Ascending aorta (tissue), 2 donors: ENCODE measurements around the gene FYN. TPM values are rescaled to one million over a fixed set of nuclear protein-coding genes. Genes with fewer than 3 reads are reported as not detected.
A peak's percentile ranks its signal among the peaks of the same experiment; 100 is the strongest.

ENCODE experiments used
- DNase-seq, 2 donors: peaks; one replicate each; pipeline ENCODE4 v3.0.0-alpha.2; 2019; ENCODE audit warnings: low spot score in 2 of 2
- H3K27ac ChIP-seq, 2 donors: fragments of 200-600 bp; sonication (generic); one replicate each; pipeline ENCODE4 v1.5.1; 2016 to 2017; ENCODE audit warnings: mild to moderate bottlenecking in 1 of 2
- H3K27me3 ChIP-seq: fragments of 200-600 bp; sonication (generic); one replicate; pipeline ENCODE4 v1.5.1; 2017
- H3K36me3 ChIP-seq, 2 donors: fragments of 200-600 bp; sonication (generic); one replicate each; pipeline ENCODE4 v1.5.1; 2016
- H3K4me1 ChIP-seq, 2 donors: fragments of 200-600 bp; sonication (generic); one replicate each; pipeline ENCODE4 v1.5.1; 2016 to 2017; ENCODE audit warnings: mild to moderate bottlenecking in 1 of 2
- H3K4me3 ChIP-seq, 2 donors: fragments of 200-600 bp; sonication (generic); one replicate each; pipeline ENCODE4 v1.5.1; 2016 to 2017; ENCODE audit warnings: mild to moderate bottlenecking in 1 of 2
- H3K9me3 ChIP-seq, 2 donors: fragments of 200-600 bp; sonication (generic); one replicate each; pipeline ENCODE4 v1.5.1; 2016
- CTCF ChIP-seq, 3 experiments: fragments of 200-600 bp in 2 of 3; fragments of 450-650 bp in 1 of 3; sonication (generic) in 2 of 3; IDR thresholded peaks; one replicate each; pipeline ENCODE4 v1.5.1; 2016 to 2019; ENCODE audit warnings: antibody characterized with exemption in 3 of 3, mild to moderate bottlenecking in 1 of 3, moderate library complexity in 1 of 3
- intact Hi-C: fragments of 100-400 bp; cut with DNase I; formaldehyde crosslinking; loops from one replicate; pipeline ENCODE4 v1.15.1; 2023
- total RNA-seq: library from RNA; depleted of rRNA; stranded (reverse); fragments of >200 nt; gene quantifications from one replicate; pipeline ENCODE4 v1.1.0, GENCODE V29; 2016

FYN gene
- total RNA-seq, 1 donor from 2014 or later = 141 TPM

GRCh38 chr6:111737065-111737521 is 136.2 kb downstream of the FYN start:
- Histone ChIP-seq H3K4me1 (no peaks in the 10 kb centered on the region), H3K27me3 (no peaks in the 10 kb centered on the region), H3K36me3 (peaks cover 0 to 4% of the 10 kb centered on the region in 2 donors), H3K9me3 (peaks cover 6 to 9% of the 10 kb centered on the region in 2 donors), H3K27ac (no peak overlapping the region), H3K4me3 (no peak overlapping the region)
- no peak for DNase-seq
- intact Hi-C loops = no loop called here
- no peak for TF ChIP-seq CTCF (IDR thresholded peaks at IDR 0.05)

DNA sequence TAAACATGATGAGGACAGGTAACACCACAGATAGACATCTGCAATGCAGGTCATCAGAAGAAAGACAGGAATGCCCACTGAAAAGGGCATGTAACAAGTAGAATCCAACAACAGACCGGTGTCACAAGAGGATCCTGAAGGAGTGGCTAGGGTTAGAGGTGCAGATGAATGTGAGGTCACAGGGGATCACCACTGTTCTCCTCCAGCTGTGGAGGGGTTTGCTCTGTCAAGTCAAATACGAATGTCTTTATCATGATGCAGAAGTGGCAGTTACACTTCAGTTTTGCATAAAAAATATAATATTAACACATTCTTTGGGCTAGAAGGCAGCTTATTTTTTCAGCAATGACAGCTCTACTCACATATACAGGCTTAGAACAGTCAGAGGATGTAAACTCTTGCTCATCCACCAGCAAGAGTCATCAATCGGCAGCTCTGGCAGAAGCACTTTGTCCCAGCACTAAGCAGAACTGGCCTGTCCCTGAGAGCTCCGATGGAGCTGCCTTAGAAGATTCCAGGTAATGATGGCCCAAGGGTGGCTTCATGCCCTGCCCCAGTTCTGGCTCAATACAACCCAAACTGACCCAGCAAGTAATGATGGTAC is 137.1 kb downstream of the FYN start:
- intact Hi-C loops = no loop called here

GRCh38 chr6:111734068-111735061 is 138.9 kb downstream of the FYN start:
- intact Hi-C loops = no loop called here
- no peak for DNase-seq
- Histone ChIP-seq H3K27ac (no peak overlapping the region), H3K4me3 (no peak overlapping the region), H3K27me3 (no peaks in the 10 kb centered on the region), H3K36me3 (peaks cover 0 to 4% of the 10 kb centered on the region in 2 donors), H3K9me3 (peaks cover 6 to 9% of the 10 kb centered on the region in 2 donors), H3K4me1 (no peaks in the 10 kb centered on the region)
- no peak for TF ChIP-seq CTCF (IDR thresholded peaks at IDR 0.05)

More for the DNA sequence above, 137.1 kb downstream of the FYN start:
- TF ChIP-seq CTCF (IDR thresholded peaks at IDR 0.05) = no peak
- no peaks in the 10 kb centered on the region for H3K27me3 ChIP-seq
- peaks cover 0 to 4% of the 10 kb centered on the region in 2 donors for H3K36me3 ChIP-seq
- no peak overlapping the region for H3K27ac ChIP-seq
- H3K4me3 ChIP-seq = no peak overlapping the region
- peaks cover 6 to 9% of the 10 kb centered on the region in 2 donors for H3K9me3 ChIP-seq
- no peaks in the 10 kb centered on the region for H3K4me1 ChIP-seq
- DNase-seq = no peak

DNA sequence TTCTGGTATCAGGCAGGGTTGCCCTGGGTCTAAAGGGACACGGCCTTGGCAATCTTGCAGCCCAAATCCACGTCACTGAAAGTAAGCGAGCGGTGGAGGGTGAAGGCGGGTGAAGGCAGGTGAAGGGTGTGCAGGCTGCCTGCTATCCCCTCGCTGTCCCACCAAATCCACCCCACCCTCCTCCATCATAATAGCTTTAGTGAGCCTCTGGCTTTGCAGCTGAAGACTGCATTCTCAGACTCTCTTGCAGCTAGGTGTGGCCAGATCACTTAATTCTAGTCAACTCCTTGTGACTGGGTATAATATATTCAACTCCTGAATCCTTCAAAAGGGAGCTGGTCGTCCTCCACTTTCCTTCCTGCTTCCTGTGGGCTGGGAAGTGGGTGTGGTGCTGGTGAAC is 140.9 kb downstream of the FYN start:
- Histone ChIP-seq H3K4me3 (no peak overlapping the region), H3K9me3 (peaks cover 6 to 9% of the 10 kb centered on the region in 2 donors), H3K36me3 (peaks cover 0 to 4% of the 10 kb centered on the region in 2 donors), H3K4me1 (no peaks in the 10 kb centered on the region), H3K27me3 (no peaks in the 10 kb centered on the region), H3K27ac (no peak overlapping the region)
- intact Hi-C loops = no loop called here
- TF ChIP-seq CTCF (IDR thresholded peaks at IDR 0.05) = no peak
- no peak for DNase-seq

DNA sequence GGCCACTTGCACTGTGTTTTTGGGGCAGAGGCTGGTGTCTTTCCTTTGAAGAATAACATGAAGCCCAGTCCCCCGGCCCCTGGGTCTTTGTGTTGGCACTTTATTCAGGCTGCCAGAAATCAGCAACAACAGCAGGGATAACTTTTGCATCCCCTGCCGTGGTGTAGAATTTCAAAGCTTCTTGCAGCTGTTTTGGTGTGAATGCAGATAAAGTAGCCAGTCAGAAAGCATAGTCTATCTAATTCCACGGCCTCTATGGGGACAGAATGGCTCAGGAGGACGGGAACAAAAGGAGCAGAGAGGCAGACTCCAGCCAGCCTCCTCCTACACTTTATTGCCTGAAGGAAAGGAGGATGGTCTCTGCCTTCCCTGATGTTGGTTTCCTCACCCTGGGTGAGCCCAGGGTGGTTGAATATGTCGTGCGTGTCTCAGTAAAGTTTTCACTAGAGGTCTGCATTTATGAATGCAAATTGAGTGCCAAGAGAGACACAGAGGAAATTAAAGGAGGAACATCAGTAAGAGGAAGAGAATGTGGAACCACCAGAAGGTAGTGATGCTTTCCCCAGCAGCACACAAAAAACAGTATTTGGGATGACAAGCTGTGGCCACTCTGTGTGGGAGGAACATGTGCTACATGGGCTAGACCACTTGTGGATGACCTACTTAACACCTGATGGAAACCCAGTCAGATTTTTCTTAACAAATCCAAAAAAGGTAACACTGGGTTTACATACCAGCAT is 141.6 kb downstream of the FYN start:
- peaks cover 6 to 9% of the 10 kb centered on the region in 2 donors for H3K9me3 ChIP-seq
- no peaks in the 10 kb centered on the region for H3K27me3 ChIP-seq
- H3K27ac ChIP-seq = peak overlapping the region in 1 of 2 donors; percentile 7
- intact Hi-C loops = no loop called here
- no peaks in the 10 kb centered on the region for H3K4me1 ChIP-seq
- H3K4me3 ChIP-seq = no peak overlapping the region
- no peak for TF ChIP-seq CTCF (IDR thresholded peaks at IDR 0.05)
- no peak for DNase-seq
- H3K36me3 ChIP-seq = peaks cover 0 to 4% of the 10 kb centered on the region in 2 donors
